ENCODE results near the gene CLIC6. TPM values are rescaled to one million over a fixed set of nuclear protein-coding genes. Genes with fewer than 3 reads are reported as not detected.
A peak's percentile ranks its signal among the peaks of the same experiment; 100 is the strongest.
"Not testable (repeated sequence)": the region's sequence is repeated elsewhere in the genome, so short reads cannot be mapped to it uniquely, and the experiment has no call there.

Gene CLIC6
- total and polyA plus RNA-seq, 2 of the 4 experiments (the other 2 are of a cell fraction): not detected

DNA sequence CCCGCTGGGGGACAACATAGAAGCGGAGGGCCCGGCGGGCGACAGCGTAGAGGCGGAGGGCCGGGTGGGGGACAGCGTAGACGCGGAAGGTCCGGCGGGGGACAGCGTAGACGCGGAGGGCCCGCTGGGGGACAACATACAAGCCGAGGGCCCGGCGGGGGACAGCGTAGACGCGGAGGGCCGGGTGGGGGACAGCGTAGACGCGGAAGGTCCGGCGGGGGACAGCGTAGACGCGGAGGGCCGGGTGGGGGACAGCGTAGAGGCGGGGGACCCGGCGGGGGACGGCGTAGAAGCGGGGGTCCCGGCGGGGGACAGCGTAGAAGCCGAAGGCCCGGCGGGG lies 1.1 kb downstream of the CLIC6 start:
- Histone ChIP-seq H2AFZ (replicated peaks; ENCODE audit: low read length, poor library complexity) (peak overlapping the region; percentile 62), H3K27me3 (ENCODE audit: control insufficient read depth, insufficient read depth, low read length) (peaks cover 86% of the 10 kb centered on the region), H3K4me2 (ENCODE audit: low read depth, low read length) (peak overlapping the region; percentile 74; the same call in 1 of the 2 replicates), H3K4me3 (ENCODE audit: insufficient read depth, low read depth, low read length) (peak overlapping the region; percentile 20)
- H3K4me1 ChIP-seq (ENCODE audit: control insufficient read depth, insufficient read depth, low read length); H2BK20ac ChIP-seq (ENCODE audit: low read depth, low read length); H3K79me1 ChIP-seq (ENCODE audit: low read depth in 1 of 2, low read length in 2 of 2); H4K20me1 ChIP-seq (ENCODE audit: insufficient read depth, low read length); H4K91ac ChIP-seq (ENCODE audit: insufficient read depth, low read depth, low read length); H3K4ac ChIP-seq (ENCODE audit: low read depth, low read length); H2BK120ac ChIP-seq (ENCODE audit: low read depth, low read length); H3K18ac ChIP-seq (ENCODE audit: low read depth, low read length); H2AK5ac ChIP-seq (ENCODE audit: low read depth, low read length); H2AK9ac ChIP-seq (replicated peaks; ENCODE audit: low read depth, low read length, poor library complexity); H3K9ac ChIP-seq (ENCODE audit: low read depth, low read length); H3K56ac ChIP-seq (ENCODE audit: extremely low read depth, insufficient read depth, low read length); H2BK15ac ChIP-seq (ENCODE audit: low read depth, low read length); in situ Hi-C loops (cut with MboI; ENCODE audit: low sequenced_read_pairs); BruUV-seq (replicated peaks); intact Hi-C loops (cut with micrococcal nuclease); H3K14ac ChIP-seq (replicated peaks; ENCODE audit: low read depth, low read length); H3K9me3 ChIP-seq (ENCODE audit: control insufficient read depth, insufficient read depth, low read length); CTCF ChIA-PET; H4K5ac ChIP-seq (ENCODE audit: low read depth, low read length); H3K27ac ChIP-seq (ENCODE audit: insufficient read depth, low read length); dilution Hi-C loops (cut with HindIII; ENCODE audit: low sequenced_read_pairs, unreplicated experiment); DNase-seq; POLR2A ChIA-PET (ENCODE audit: unreplicated experiment); H3K36me3 ChIP-seq (ENCODE audit: control insufficient read depth, insufficient read depth, low read length); H3K23ac ChIP-seq (ENCODE audit: low read depth, low read length); H2BK5ac ChIP-seq (ENCODE audit: low read depth, low read length, poor library complexity, severe bottlenecking); ATAC-seq (ENCODE audit: low read depth); H4K8ac ChIP-seq (ENCODE audit: low read depth in 2 of 2, low read length in 2 of 2); H3K9me1 ChIP-seq (ENCODE audit: insufficient read depth, low read length): not testable (repeated sequence)
- 1% methylated on average over 13 of the region's 46 CpGs; no CpG with 5 or more reads in 1 of the 2 experiments for WGBS, 2 experiments (ENCODE audit: extremely low coverage in 2 of 2, insufficient read length in 1 of 2)

All from IMR-90 (cell line).